Muscle layer of duodenum (tissue), 2 donors: ENCODE measurements around the gene PRR19.
"Not testable (repeated sequence)": the region's sequence is repeated elsewhere in the genome, so short reads cannot be mapped to it uniquely, and the experiment has no call there.

ENCODE experiments used
- H3K27ac ChIP-seq: one replicate; pipeline ENCODE4 v1.7.0; 2013; ENCODE audit warnings: mild to moderate bottlenecking, low read length
- H3K27me3 ChIP-seq: one replicate; pipeline ENCODE4 v1.7.0; 2013; ENCODE audit warnings: low read depth, mild to moderate bottlenecking, control low read depth, low read length
- H3K36me3 ChIP-seq, 2 donors: one replicate each; pipeline ENCODE4 v1.7.0; 2013; ENCODE audit warnings: low read length in 2 of 2, control low read depth in 1 of 2, mild to moderate bottlenecking in 1 of 2; ENCODE audit not compliant: insufficient read depth in 2 of 2, control insufficient read depth in 1 of 2
- H3K4me1 ChIP-seq, 2 donors: one replicate each; pipeline ENCODE4 v1.7.0; 2013; ENCODE audit warnings: low read length in 2 of 2, mild to moderate bottlenecking in 2 of 2, control low read depth in 1 of 2, moderate library complexity in 1 of 2; ENCODE audit not compliant: insufficient read depth in 2 of 2, control insufficient read depth in 1 of 2
- H3K4me3 ChIP-seq, 2 donors: one replicate each; pipeline ENCODE4 v1.7.0; 2013; ENCODE audit warnings: low read length in 2 of 2, low read depth in 1 of 2, mild to moderate bottlenecking in 1 of 2
- H3K9me3 ChIP-seq, 2 donors: one replicate each; pipeline ENCODE4 v1.7.0; 2013; ENCODE audit warnings: low read length in 2 of 2, control low read depth in 1 of 2, mild to moderate bottlenecking in 1 of 2; ENCODE audit not compliant: control insufficient read depth in 1 of 2
- donor health status: healthy.

The PRR19 gene

GRCh38 chr19:42334697-42335373 lies 32.9 kb downstream of the PRR19 start:
- Histone ChIP-seq H3K9me3 (no peaks in the 10 kb centered on the region), H3K36me3 (peaks cover 11 to 32% of the 10 kb centered on the region in 2 donors)

GRCh38 chr19:42335374-42335936 lies 33.5 kb downstream of the PRR19 start:
- Histone ChIP-seq H3K9me3 (no peaks in the 10 kb centered on the region), H3K4me3 (no peak overlapping the region), H3K27me3 (no peaks in the 10 kb centered on the region), H3K4me1 (peaks cover 0 to 6% of the 10 kb centered on the region in 2 donors), H3K27ac (no peak overlapping the region), H3K36me3 (peaks cover 11 to 32% of the 10 kb centered on the region in 2 donors)

More at GRCh38 chr19:42334697-42335373, 32.9 kb downstream of the PRR19 start:
- Histone ChIP-seq H3K4me1 (peaks cover 0 to 6% of the 10 kb centered on the region in 2 donors), H3K4me3 (no peak overlapping the region), H3K27me3 (no peaks in the 10 kb centered on the region), H3K27ac (no peak overlapping the region)

GRCh38 chr19:42335971-42336370 lies 34.0 kb downstream of the PRR19 start:
- no peak overlapping the region for H3K4me3 ChIP-seq
- H3K27me3 ChIP-seq = no peaks in the 10 kb centered on the region
- no peak overlapping the region for H3K27ac ChIP-seq
- peaks cover 0 to 1% of the 10 kb centered on the region in 2 donors for H3K4me1 ChIP-seq
- H3K9me3 ChIP-seq = no peaks in the 10 kb centered on the region
- peaks cover 11 to 32% of the 10 kb centered on the region in 2 donors for H3K36me3 ChIP-seq

GRCh38 chr19:42339126-42339860 lies 37.4 kb downstream of the PRR19 start:
- not testable (repeated sequence) for H3K9me3 ChIP-seq, H3K4me1 ChIP-seq, H3K27ac ChIP-seq, H3K4me3 ChIP-seq, H3K27me3 ChIP-seq
- peaks cover 18 to 43% of the 10 kb centered on the region in 2 donors for H3K36me3 ChIP-seq

GRCh38 chr19:42339922-42340321 lies 38.0 kb downstream of the PRR19 start:
- H3K27ac ChIP-seq, H3K4me1 ChIP-seq, H3K27me3 ChIP-seq, H3K9me3 ChIP-seq, H3K4me3 ChIP-seq: not testable (repeated sequence)
- H3K36me3 ChIP-seq = peaks cover 18 to 43% of the 10 kb centered on the region in 2 donors

GRCh38 chr19:42343344-42344110 lies 41.6 kb downstream of the PRR19 start:
- H3K27me3 ChIP-seq = no peaks in the 10 kb centered on the region
- no peak overlapping the region for H3K4me3 ChIP-seq
- H3K27ac ChIP-seq = no peak overlapping the region
- no peaks in the 10 kb centered on the region for H3K9me3 ChIP-seq
- no peaks in the 10 kb centered on the region for H3K4me1 ChIP-seq
- peaks cover 14 to 31% of the 10 kb centered on the region in 2 donors for H3K36me3 ChIP-seq

GRCh38 chr19:42344336-42344893 lies 42.5 kb downstream of the PRR19 start:
- Histone ChIP-seq H3K4me3 (no peak overlapping the region), H3K4me1 (no peaks in the 10 kb centered on the region), H3K27ac (no peak overlapping the region), H3K36me3 (peaks cover 14 to 33% of the 10 kb centered on the region in 2 donors), H3K9me3 (no peaks in the 10 kb centered on the region), H3K27me3 (no peaks in the 10 kb centered on the region)

GRCh38 chr19:42345191-42345812 lies 43.4 kb downstream of the PRR19 start:
- no peak overlapping the region for H3K27ac ChIP-seq

GRCh38 chr19:42348211-42348610 lies 46.3 kb downstream of the PRR19 start:
- Histone ChIP-seq H3K4me1 (no peaks in the 10 kb centered on the region), H3K36me3 (peaks cover 7 to 63% of the 10 kb centered on the region in 2 donors)

More at GRCh38 chr19:42345191-42345812, 43.4 kb downstream of the PRR19 start:
- H3K9me3 ChIP-seq = no peaks in the 10 kb centered on the region
- H3K4me1 ChIP-seq = no peaks in the 10 kb centered on the region
- H3K27me3 ChIP-seq = no peaks in the 10 kb centered on the region
- peaks cover 14 to 39% of the 10 kb centered on the region in 2 donors for H3K36me3 ChIP-seq
- H3K4me3 ChIP-seq = no peak overlapping the region

GRCh38 chr19:42349378-42350107 lies 47.6 kb downstream of the PRR19 start:
- Histone ChIP-seq H3K9me3 (no peaks in the 10 kb centered on the region), H3K4me3 (no peak overlapping the region), H3K36me3 (peaks cover 11 to 63% of the 10 kb centered on the region in 2 donors), H3K27ac (no peak overlapping the region), H3K27me3 (no peaks in the 10 kb centered on the region), H3K4me1 (no peaks in the 10 kb centered on the region)

More at GRCh38 chr19:42348211-42348610, 46.3 kb downstream of the PRR19 start:
- Histone ChIP-seq H3K27ac (no peak overlapping the region), H3K27me3 (no peaks in the 10 kb centered on the region), H3K9me3 (no peaks in the 10 kb centered on the region), H3K4me3 (no peak overlapping the region)
